HT-29 (cell line): ENCODE measurements around the gene SLC25A33. TPM values are rescaled to one million over a fixed set of nuclear protein-coding genes. Genes with fewer than 3 reads are reported as not detected.
"Not testable (repeated sequence)": the region's sequence is repeated elsewhere in the genome, so short reads cannot be mapped to it uniquely, and the experiment has no call there.

ENCODE experiments used
- DNase-seq: peaks from one replicate; pipeline ENCODE4 v3.0.0-alpha.2; 2015; ENCODE audit warnings: low spot score
- total RNA-seq: library from RNA; depleted of rRNA; stranded (reverse); fragments of >200 nt; shearing (Covaris generic); gene quantifications from 2 replicates; pipeline ENCODE4 v1.2.3, GENCODE V29; 2014

Gene SLC25A33
- total RNA-seq, 1 experiment from 2014 or later, result 13.0 TPM

DNA sequence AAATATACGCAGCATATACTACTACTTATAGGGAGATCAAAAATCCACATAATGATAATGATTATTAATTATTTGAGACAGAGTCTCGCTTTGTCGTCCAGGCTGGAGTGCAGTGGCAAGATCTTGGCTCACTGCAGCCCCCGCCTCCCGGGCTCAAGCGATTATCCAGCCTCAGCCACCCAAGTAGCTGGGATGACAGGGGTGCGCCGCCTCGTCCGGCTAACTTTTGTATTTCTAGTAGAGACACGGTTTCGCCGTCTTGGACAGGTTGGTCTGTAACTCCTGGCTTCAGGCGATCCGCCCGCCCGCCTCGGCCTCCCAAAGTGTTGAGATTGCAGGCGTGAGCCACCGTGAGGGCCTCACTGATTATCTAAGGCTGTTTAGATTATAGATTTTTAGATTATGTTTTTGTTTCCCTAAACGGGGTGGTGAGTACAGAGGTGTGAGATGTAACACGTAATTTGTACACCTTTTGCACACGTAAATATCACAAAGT is 548 bp upstream of the SLC25A33 start:
- no peak for DNase-seq

DNA sequence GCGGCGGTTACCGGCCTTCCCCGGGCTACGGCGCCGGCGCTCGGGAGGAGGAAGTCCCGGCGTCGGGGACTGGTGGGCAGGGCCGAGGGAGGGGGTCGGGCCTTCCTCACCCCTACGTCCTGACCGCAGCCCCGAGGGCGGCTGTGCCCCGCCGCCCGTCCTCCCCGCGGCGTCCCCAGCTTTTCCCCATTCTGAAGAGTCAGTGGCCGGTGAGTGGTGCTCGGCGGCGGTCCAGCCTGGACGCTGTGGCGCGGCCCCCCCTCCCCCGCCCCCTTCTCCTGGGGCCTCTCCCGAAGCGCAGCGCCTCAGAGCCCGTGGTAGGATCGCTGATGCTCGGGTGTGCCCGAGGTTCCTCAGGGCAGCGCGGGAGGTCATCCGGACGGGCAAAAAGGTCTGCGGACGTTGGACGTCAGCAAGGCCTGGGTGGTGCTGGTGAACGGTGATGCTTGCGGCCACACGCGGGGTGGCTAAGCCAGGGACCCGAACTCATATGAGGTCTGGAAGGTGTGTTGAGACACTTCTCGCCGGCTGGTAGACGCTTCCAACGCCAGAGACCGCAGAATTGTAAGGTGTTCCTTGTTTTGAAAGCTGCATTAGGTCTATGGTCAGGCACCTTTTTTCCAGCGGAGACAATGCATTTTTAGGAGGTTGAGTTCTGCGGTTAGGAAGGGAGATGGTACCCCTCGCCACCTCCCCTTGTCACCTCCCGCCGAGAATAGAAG is 725 bp downstream of the SLC25A33 start:
- DNase-seq, result peak; percentile 60

DNA sequence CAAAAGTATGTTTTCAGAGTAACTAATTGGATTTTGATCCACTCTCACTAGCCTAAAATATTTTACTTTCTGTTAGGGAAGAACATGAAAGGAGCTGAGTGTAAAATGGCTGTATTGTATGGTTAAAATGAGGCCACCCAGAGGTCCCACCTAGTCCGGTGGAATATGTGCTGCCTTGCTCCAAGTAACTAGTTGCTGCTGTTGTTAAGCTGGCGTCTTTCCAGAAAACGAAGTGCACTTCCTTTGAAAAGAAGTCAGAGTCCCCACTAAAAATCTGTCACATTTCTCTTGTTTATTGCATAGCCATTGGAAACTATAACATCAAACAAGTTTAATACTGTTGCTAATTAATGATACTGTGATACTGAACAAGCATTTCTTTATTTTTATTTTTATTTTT is 3.2 kb downstream of the SLC25A33 start:
- DNase-seq, result peak; percentile 18

DNA sequence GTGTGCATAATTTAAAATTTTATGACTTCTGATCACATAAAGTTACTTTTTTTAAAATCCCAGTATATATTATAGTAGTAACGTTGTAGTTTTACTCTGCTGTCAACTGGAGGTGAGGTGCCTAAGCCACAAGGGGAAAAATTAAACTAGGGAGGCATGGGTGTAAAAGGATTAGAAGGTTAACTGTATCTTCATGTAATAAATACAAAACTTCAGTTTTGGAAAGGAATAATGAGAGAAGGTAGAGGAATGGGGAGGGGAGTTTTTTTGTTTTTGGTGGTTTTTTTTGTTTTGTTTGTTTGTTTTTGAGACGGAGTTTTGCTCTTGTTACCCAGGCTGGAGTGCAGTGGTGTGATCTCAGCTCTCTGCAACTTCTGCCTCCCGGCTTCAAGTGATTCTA is 5.7 kb downstream of the SLC25A33 start:
- DNase-seq, result no peak

DNA sequence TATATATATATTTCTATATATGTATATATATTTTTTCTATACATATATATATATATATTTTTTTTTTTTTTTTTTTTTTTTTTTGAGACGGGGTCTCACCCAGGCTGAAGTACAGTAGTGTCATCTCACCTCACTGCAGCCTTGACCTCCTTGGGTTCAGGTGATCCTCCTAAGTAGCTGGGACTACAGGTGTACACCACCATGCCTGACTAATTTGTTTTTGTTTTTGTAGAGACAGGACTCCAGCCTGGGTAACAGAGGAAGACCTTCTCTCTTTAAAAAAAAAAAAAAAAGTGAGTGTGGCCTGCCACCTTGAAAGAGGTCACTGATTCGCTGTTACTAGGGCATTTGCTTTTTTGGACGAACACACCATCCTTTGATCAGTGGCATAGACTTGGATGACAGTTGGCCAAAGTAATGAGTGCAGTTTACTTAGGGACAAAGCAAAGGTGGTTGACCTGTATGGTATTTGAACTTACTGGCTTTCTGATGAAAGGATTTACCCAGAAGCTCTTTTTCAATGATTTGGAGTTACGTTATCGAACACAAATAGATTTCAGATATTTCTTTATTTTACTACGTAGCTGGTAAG is 10.8 kb downstream of the SLC25A33 start:
- no peak for DNase-seq

DNA sequence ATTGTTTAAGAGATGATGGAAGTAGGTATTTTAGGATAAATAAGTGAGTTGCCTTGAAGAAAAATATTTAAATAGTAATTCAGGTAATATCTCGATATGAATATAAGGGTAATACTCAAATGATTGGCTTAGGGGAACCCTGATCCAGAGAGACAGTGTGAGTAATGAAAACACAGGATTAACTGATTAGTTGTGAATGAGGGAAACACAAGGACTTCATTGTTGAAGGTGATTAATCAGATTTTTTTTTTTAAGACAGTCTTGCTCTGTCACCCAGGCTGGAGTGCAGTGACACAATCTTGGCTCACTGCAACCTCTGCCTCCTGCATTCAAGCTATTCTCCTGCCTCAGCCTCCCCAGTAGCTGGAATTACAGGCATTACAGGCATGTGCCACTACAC is 12.7 kb downstream of the SLC25A33 start:
- DNase-seq, result no peak

DNA sequence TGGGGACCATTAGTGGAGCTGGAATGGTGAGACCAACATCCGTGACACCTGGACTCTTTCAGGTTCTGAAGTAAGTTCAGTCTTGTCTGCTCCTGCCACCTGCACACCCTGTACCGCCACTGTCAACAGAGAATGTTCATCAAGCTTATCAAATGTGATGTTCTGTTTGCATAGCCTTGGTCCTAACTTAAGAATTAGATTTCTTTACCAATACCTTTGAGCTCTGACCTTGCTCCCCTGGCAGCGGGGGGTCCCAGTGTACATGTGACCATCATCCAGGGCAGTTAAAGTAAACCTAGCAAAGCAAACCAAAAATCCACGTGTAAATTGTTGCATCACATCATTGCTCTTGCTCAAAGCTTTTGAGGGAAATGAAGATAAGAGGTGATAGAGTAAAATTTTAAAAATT is 14.5 kb downstream of the SLC25A33 start:
- no peak for DNase-seq

DNA sequence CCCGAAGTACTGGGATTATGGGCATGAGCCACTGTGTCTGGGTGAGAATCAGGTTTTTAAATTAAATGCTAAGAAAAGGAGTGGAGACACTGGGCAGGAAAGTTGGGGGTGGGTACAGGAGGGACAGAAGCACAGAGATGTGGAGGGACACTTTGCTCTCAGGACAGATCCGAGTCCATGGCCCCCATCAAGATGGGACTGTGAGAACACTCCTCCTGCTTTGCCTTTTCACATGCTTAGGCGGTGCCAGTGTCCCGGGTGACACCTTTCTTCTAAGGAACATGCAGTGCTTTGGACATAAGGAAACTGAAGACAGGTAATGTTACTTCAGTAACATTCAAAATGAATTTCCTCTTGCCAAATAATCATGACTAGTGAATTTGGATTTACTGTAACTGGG is 16.7 kb downstream of the SLC25A33 start:
- DNase-seq, result no peak

DNA sequence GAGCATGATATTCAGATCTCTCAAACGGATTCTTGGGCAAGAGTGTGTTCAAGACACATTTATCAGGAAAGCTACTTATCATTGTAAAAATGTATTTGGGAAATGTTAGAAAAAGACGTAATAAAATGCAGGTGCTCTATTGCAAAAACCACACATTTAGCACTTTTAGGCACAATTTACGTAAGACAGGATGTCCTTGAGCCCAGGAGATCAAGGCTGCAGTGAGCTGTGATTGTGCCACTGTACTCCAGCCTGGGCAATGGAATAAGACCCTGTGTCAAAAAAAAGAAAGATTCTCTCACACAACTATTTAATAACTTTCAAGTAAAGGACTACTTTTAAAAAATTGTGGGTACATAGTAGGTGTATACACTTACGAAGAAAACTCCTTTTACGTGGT is 18.4 kb downstream of the SLC25A33 start:
- DNase-seq, result no peak

DNA sequence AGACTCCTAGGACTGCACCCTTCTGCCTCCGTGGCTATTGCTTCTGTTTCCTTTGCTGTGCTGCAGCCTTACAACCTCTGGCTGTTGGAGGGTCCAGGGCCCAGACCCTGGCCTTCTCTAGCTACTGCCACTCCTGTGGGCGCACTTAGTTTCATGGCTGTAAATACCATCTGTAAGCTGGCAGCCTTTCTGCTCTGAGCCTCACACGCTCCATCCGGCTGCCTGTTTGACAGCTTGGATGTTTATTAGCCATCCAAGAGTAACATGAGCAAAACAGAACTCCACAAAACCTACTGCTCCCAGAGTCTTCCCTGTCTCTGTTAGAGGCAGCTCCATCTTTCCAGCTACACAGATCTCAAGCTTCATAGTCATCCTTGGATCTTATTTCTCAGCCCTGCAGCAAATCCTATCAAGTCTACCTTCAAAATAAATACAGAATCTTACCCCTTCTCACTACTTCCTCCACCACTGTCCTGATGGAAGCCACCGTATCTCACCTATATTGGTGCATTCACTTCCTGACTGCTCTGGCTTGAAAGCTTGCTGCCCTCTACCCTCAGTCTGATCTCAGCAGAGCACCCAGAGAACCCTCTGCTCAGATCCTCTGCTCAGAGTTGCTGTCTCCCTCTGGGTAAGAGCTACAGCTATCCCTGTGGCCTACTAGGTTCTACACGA is 19.1 kb downstream of the SLC25A33 start:
- DNase-seq, result no peak

DNA sequence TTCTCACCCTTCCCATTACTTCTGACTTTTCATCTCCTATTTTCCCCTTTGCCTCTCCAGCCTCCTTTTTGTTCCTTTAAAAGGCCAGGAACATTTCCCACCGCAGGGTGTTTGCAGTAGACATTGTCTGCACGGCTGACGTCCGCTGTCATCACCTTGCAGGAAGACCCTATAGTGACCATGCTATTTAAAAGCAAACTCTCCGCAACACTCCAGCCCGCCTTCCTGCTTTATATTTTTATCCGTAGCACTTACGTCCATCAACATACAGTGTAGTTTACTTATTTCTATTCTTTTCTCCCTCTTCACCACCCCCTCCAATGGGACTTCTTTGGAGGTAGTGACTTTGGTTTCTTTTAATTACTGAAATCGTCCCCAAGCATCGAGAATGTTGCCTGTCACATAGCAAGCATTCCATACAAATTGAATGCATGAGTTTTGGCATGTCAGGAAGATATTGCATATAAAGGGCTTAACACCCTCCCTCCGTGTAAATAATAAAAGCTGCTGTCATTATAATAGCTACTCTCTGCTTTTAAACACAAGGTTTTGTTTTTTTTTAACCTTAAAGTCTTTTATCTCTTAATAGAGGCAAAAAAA is 19.8 kb downstream of the SLC25A33 start:
- no peak for DNase-seq

DNA sequence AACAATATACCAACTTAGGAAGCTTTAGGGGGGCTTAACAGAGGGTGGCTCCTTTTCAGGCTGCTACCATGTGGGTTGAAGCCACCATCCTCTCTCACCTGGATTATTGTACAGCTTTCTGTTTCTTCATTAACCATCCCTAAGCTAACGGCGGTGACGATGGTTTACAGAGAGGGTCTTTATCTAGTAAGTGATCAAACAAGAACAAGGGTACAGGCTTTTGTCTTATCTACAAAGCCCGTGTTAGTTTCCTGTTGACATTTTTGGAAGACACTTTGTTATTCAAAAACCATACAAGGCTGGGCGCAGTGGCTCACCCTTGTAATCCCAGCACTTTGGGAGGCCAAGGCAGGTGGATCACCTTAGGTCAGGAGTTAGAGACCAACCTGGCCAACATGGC is 20.4 kb downstream of the SLC25A33 start:
- no peak for DNase-seq

DNA sequence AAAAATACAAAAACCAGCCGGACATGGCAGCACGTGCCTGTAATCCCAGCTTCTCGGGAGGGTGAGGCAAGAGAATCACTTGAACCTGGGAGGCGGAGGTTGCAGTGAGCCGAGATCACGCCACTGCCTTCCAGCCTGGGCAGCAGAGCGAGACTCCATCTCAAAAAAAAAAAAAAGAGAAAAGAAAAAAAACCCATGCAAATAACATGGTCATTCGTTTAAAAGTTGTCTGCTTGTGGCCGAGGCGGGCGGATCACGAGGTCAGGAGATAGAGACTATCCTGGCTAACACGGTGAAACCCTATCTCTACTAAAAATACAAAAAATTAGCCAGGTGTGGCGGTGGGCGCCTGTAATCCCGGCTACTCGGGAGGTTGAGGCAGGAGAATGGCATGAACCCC is 20.8 kb downstream of the SLC25A33 start:
- not testable (repeated sequence) for DNase-seq

DNA sequence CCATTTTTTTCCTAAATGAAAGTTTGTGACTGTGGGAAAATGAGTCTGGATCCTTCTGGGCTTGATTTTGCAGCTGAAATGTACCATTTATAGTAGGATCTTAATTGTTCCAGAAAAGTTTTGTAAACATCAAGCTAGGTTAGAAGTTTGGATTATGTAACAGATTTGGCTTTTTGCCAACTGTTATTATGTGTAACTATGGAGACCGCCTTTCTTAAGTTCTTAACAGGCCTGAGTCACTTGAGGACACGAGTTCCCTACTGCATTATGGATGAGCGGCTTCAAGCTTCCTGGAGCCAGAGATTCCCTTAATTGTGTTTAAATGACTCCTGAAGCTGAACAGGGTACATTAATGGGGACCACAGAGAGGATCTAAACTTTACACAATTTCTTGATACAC is 22.2 kb downstream of the SLC25A33 start:
- DNase-seq, result peak; percentile 85

DNA sequence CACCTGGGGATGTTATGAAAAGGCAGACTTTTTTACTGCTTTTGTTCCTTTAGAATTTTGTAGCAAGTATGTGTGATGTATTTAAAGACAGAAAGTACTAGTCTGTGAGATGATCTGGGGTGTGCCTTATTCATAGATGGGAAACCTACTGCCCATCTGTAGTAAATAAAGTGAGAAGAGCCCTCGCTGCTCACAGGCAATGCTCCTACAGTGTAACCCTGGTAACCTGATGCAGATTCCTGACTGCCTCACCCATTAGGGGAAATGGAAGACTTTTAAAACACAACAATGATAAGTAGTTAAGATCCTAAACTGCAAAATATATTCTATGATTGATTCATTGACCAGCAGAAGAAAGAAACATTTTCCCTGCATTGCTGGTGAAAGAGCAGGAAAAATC is 30.0 kb downstream of the SLC25A33 start:
- no peak for DNase-seq

DNA sequence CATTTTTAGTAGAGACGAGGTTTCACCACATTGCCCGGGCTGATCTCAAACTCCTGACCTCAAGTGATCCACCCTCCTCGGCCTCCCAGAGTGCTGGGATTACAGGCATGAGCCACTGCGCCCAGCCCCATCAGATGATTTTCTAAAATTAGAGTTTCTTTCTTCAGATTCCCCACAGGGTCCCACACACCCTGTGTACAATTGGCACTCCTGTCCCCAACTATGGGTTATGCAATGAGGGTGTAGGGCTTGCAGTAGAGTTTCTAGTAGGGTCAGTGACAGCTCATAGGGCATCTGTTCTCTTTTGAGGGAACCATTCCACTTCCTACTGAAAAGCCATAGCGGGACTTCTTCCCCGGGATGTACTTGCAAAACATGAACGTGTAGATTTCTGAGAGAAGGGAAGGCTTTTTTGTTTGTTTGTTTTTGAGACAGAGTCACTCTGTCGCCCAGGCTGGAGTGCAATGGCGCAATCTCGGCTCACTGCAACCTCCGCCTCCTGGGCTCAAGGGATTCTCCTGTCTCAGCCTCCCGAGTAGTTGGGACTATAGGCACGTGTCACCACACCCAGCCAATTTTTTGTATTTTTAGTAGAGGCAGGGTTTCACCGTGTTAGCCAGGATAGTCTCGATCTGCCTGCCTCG is 31.7 kb downstream of the SLC25A33 start:
- not testable (repeated sequence) for DNase-seq

DNA sequence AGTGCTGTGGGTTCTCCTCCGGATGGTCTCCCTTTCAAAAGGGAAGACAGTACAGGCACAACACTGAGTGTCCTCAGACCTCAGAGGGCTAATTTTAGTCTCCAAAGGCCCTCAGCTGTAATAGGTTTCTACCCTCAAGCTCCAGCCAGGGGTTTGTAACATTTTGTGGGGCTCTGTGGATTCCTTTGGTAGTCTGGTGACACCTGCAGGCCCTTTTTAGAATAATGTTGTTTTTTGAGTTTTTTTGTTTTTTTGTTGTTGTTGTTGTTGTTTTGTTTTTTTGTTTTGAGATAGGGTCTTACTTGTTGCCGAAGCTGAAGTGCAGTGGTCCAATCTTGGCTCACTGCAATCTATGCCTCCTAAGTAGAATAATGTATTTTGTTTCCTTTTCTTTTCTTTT is 34.5 kb downstream of the SLC25A33 start:
- DNase-seq, result peak; percentile 21

DNA sequence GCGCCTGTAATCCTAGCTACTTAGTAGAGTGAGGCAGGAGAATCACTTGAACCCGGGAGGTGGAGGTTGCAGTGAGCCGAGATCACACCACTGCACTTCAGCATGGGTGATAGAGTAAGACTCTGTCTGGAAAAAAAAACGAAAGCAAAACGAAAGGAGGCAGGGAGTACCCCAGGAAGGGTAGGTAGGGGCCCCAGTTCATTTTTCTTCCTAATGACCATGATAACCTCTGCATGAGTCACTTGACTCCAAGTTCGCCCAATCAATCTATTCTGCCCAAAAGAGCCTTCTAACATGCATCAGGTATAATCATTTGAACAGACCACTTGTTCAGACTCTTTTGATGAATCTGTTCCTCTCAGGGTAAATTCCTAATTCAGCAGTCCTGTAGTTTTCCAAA is 36.2 kb downstream of the SLC25A33 start:
- DNase-seq, result no peak

DNA sequence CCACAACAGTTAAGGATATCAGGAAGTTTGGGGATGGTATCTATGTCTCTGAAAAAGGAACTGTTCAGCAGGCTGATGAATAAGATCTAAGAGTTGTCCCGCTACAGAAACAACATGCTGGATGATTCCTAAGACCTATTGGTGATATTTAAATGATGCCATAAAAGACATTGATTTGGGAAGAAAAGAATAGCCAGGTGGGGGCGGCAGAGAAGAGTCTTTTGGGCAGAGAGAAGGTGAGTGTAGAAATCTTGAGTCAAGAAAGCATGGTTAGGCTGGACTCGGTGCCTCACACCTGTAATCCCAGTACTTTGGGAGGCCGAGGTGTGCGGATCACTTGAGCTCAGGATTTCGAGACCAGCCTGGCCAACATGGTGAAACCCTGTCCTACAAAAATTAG is 37.6 kb downstream of the SLC25A33 start:
- DNase-seq, result no peak

DNA sequence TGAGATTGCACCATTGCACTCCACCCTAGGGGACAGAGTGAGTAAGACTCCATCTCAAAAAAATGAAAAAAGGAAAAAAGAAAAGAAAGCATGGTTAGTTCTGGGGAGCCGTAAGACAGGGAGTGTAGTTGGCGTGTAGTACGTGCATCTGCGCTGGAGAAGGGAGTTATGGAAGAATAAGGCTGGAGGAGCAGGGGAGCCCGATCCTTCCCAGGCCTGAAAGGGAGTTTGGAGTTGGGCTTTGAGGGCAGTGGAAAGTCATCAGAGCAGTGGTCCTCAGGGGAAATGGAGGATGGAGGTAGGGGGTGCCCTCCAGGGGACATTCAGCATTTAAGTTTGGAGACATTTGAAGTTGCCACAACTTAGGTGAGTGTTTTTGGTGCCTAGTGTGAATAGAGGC is 38.2 kb downstream of the SLC25A33 start:
- no peak for DNase-seq

DNA sequence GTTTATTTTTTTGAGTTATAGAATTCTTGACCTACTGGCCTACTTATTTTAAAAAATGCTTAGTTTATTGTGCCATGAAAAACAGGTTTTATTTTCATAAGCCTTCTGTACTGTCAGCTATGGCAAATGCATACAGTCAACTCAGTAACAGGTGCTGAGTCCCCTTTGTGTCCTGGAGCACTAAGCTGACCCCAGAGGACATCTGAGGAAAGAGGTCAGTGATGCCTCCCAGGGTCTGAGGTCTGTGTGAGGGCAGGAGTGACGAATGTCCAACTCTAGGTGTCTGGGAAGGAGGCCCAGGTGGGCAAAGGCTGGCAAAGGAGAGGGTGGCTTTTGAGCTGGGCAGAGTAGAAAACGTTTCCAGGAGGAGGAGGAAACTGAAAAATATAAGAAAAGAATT is 41.7 kb downstream of the SLC25A33 start:
- no peak for DNase-seq
